Pancreas (tissue), 10 donors: ENCODE measurements around the gene FMNL2. TPM values are rescaled to one million over a fixed set of nuclear protein-coding genes. Genes with fewer than 3 reads are reported as not detected.

Experiments used
- ATAC-seq, 4 donors: fragments of 200-7000 bp; cut with Tn5 transposase; one replicate each; pipeline versions ENCODE4 v1.8.0 to v1.9.1; 2020; ENCODE audit warnings: mild to moderate bottlenecking in 4 of 4, moderate library complexity in 4 of 4
- DNase-seq, 6 donors: peaks; one replicate each; pipeline ENCODE4 v3.0.0-alpha.2; 2020
- FAIRE-seq: peaks from 2 replicates; lab custom pipeline; 2012; peaks lifted over from hg19 to GRCh38; lab: Jason Lieb, UNC
- H3K27ac ChIP-seq, 4 donors: fragments of 200-600 bp; sonication (generic); 1 replicate in 3 of 4; 2 replicates in 1 of 4; pipeline versions ENCODE4 v1.5.0 to v1.8.0; 2020
- H3K27me3 ChIP-seq, 4 donors: fragments of 200-600 bp; one replicate each; pipeline ENCODE4 v1.8.0; 2021
- H3K36me3 ChIP-seq, 3 donors: fragments of 200-600 bp; sonication (generic) in 1 of 3; one replicate each; pipeline versions ENCODE4 v1.5.0 to v1.8.0; 2020 to 2021
- H3K4me1 ChIP-seq, 3 donors: fragments of 200-600 bp; one replicate each; pipeline ENCODE4 v1.8.0; 2021
- H3K4me3 ChIP-seq, 4 donors: fragments of 200-600 bp; sonication (generic) in 2 of 4; one replicate each; pipeline versions ENCODE4 v1.5.0 to v1.8.0; 2020 to 2021
- H3K9me3 ChIP-seq, 4 donors: fragments of 200-600 bp; one replicate each; pipeline ENCODE4 v1.8.0; 2021
- CTCF ChIP-seq, 4 donors: fragments of 200-600 bp; sonication (generic) in 3 of 4; IDR thresholded peaks; one replicate each; pipeline versions ENCODE4 v1.5.0 to v1.8.0; 2021; ENCODE audit warnings: antibody characterized with exemption in 4 of 4
- WGBS, 2 donors: extraction: QIAGEN DNeasy Blood & Tissue Kit; methylation state at CpG; one replicate each; pipeline ENCODE4 v1.1.7; 2013; 5-methylcytosine and 5-hydroxymethylcytosine counted together
- intact Hi-C, 3 donors: fragments of 100-400 bp; cut with DNase I; formaldehyde crosslinking; loops; one replicate each; pipeline versions ENCODE4 v1.11.1 to v1.14.2; 2022
- polyA plus RNA-seq, 2 donors: library from polyadenylated mRNA; stranded (reverse); fragments of 200-250 nt; gene quantifications; one replicate each; pipeline ENCODE4 v1.2.3, GENCODE V29; 2013
- total RNA-seq, 6 donors: library from RNA; stranded (reverse); fragmentation: NEBNext Ultra II Directional in 4 of 6; extraction: Animal tissue kit (Norgen Biotek cat#: 25700) in 4 of 6; gene quantifications; one replicate each; pipeline versions ENCODE4 v1.2.1 to v1.2.4, GENCODE V29; 2021 to 2023
- donor health status: healthy with polysubstance abuse.
- donor health status: DM: no; HTN: no; CAD: no; lungs with moderate emphysema.
- donor health status: DM: no; HTN: no; CAD: no.
- donor health status: control.
- donor health status: control.
- donor health status: Bipolar disorder and iron deficiency.
- donor health status: DM: yes; HTN: yes; CAD: no.
- donor health status: DM: no; HTN: no; CAD: no.
- donor health status: DM: no; HTN: no; CAD: no.
- donor health status: DM: yes; HTN: yes; CAD: no.

Gene FMNL2
- total and polyA plus RNA-seq, 8 donors = 7.5 to 22.3 (median 11.3) TPM

DNA sequence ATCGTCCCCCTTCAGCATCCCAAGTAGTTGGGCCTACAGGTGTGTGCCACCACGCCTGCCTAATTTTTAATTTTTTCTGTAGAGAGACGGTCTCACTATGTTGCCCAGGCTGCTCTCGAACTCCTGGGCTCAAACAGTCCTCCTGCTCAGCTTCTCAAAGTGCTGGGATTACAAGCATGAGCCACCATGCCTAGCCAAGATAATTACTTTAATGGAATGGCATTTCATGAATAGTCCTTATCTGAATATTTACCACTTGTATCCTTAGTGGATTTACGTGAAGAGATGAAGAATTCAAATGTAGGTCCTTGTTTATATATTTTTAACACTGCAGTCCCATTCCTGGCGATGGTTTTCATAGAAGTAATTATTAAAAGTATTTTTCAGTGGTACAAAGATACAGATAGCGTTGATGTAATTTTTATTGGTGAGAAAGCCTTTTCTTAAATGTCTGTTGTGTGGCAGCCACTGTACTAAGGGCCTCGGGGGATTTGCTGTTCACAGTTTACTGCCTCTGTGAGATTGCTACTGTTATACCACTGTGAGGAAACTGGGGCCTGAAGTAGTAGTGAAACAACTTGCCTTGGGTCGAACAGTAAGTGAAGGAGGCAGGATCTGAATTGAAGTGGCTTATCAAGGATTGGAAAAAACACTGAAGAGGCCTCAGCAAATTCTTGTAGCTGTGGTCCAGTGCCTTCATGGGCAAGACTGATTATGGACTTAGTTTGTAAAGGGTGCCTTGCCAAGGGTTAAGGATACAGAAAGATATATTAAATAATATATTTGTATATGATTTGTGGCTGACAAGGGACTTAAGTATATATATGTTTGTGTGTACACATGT lies 231.1 kb downstream of the FMNL2 start:
- Histone ChIP-seq H3K27me3 (no peaks in the 10 kb centered on the region), H3K4me1 (no peaks in the 10 kb centered on the region), H3K4me3 (no peak overlapping the region), H3K27ac (no peak overlapping the region), H3K9me3 (no peaks in the 10 kb centered on the region), H3K36me3 (no peaks in the 10 kb centered on the region)
- WGBS, 2 donors = 84 to 86% methylated on average over 9 of the region's 9 CpGs
- TF ChIP-seq CTCF (IDR thresholded peaks at IDR 0.05) = no peak
- FAIRE-seq (no peak), DNase-seq (no peak), ATAC-seq (no peak)
- intact Hi-C loops = no loop called here

DNA sequence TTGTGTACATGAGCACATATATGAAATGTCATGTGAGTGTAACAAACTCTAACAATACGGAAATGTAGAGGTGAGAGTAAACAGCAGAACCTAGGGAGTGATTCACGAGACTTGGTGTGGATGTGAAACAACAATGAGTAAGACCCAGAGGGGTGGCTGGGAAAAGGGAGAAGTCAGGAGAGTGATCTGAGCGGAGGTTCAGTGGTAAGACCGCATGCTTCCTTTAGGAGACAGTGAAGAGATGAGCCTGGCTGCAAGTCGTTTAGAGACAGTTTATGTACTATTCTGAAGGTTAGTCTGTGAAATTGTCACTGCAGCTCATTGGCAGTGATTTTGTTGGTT lies 231.7 kb downstream of the FMNL2 start:
- no peaks in the 10 kb centered on the region for H3K36me3 ChIP-seq
- no peak for TF ChIP-seq CTCF (IDR thresholded peaks at IDR 0.05)
- no peak overlapping the region for H3K4me3 ChIP-seq
- H3K9me3 ChIP-seq = no peaks in the 10 kb centered on the region
- 83 to 84% methylated on average over 5 of the region's 5 CpGs for WGBS, 2 donors
- no peaks in the 10 kb centered on the region for H3K27me3 ChIP-seq
- no peak for FAIRE-seq
- intact Hi-C loops = no loop called here
- peak in 2 of 4 donors; percentile 35 to 61 for ATAC-seq
- H3K4me1 ChIP-seq = no peaks in the 10 kb centered on the region
- DNase-seq = peak in 1 of 6 donors; percentile 23
- H3K27ac ChIP-seq = no peak overlapping the region

- H3K4me3 ChIP-seq = no peak overlapping the region
- no peak overlapping the region for H3K27ac ChIP-seq
- intact Hi-C loops = no loop called here
- TF ChIP-seq CTCF (IDR thresholded peaks at IDR 0.05) = no peak
- H3K27me3 ChIP-seq = no peaks in the 10 kb centered on the region
- no peak for ATAC-seq
- H3K36me3 ChIP-seq = no peaks in the 10 kb centered on the region
- FAIRE-seq = no peak
- H3K9me3 ChIP-seq = no peaks in the 10 kb centered on the region
- WGBS, 2 donors = 86 to 94% methylated on average over 3 of the region's 3 CpGs
- no peaks in the 10 kb centered on the region for H3K4me1 ChIP-seq
- no peak for DNase-seq
Observed at GRCh38 chr2:152568531-152568930, 233.6 kb downstream of the FMNL2 start.

GRCh38 chr2:152569186-152569585 lies 234.2 kb downstream of the FMNL2 start:
- WGBS, 2 donors = 95 to 97% methylated on average over 7 of the region's 7 CpGs
- intact Hi-C loops = no loop called here
- no peak for TF ChIP-seq CTCF (IDR thresholded peaks at IDR 0.05)
- DNase-seq (no peak), ATAC-seq (no peak), FAIRE-seq (no peak)
- Histone ChIP-seq H3K27me3 (no peaks in the 10 kb centered on the region), H3K36me3 (no peaks in the 10 kb centered on the region), H3K9me3 (no peaks in the 10 kb centered on the region), H3K27ac (no peak overlapping the region), H3K4me1 (no peaks in the 10 kb centered on the region), H3K4me3 (no peak overlapping the region)
